Aorta (tissue), 5 donors: ENCODE results near the gene P2RX2. TPM values are rescaled to one million over a fixed set of nuclear protein-coding genes. Genes with fewer than 3 reads are reported as not detected.

Source experiments
- ATAC-seq: fragments of 200-7000 bp; cut with Tn5 transposase; one replicate; pipeline ENCODE4 v1.9.1; 2022; ENCODE audit warnings: moderate library complexity; ENCODE audit not compliant: low FRiP score
- DNase-seq, 2 donors: peaks; one replicate each; pipeline ENCODE4 v3.0.0-alpha.2; 2020
- H3K27ac ChIP-seq, 2 donors: one replicate each; pipeline ENCODE4 v1.5.1; 2013; ENCODE audit warnings: low read length in 2 of 2, mild to moderate bottlenecking in 2 of 2, moderate library complexity in 2 of 2, control low read depth in 1 of 2, inconsistent platforms in 1 of 2, low read depth in 1 of 2
- H3K27me3 ChIP-seq, 2 donors: one replicate each; pipeline ENCODE4 v1.6.1; 2013; ENCODE audit warnings: control low read depth in 1 of 2, low read length in 1 of 2, mild to moderate bottlenecking in 1 of 2, moderate library complexity in 1 of 2; ENCODE audit not compliant: insufficient read depth in 2 of 2, control insufficient read depth in 1 of 2
- H3K36me3 ChIP-seq, 2 donors: one replicate each; pipeline ENCODE4 v1.6.1; 2013; ENCODE audit warnings: control low read depth in 1 of 2, low read length in 1 of 2, mild to moderate bottlenecking in 1 of 2; ENCODE audit not compliant: insufficient read depth in 2 of 2, control insufficient read depth in 1 of 2
- H3K4me1 ChIP-seq, 2 donors: one replicate each; pipeline ENCODE4 v1.6.1; 2013; ENCODE audit warnings: low read length in 2 of 2, control low read depth in 1 of 2, mild to moderate bottlenecking in 1 of 2, moderate library complexity in 1 of 2; ENCODE audit not compliant: insufficient read depth in 2 of 2, control insufficient read depth in 1 of 2
- H3K4me3 ChIP-seq, 2 donors: one replicate each; pipeline ENCODE4 v1.5.1; 2013; ENCODE audit warnings: low read length in 2 of 2, control low read depth in 1 of 2, mild to moderate bottlenecking in 1 of 2
- H3K9me3 ChIP-seq: one replicate; pipeline ENCODE4 v1.6.1; 2013; ENCODE audit warnings: mild to moderate bottlenecking, low read length; ENCODE audit not compliant: control insufficient read depth
- WGBS, 2 donors: extraction: QIAGEN DNeasy Blood & Tissue Kit; methylation state at CpG; one replicate each; pipeline ENCODE4 v1.1.7; 2013; 5-methylcytosine and 5-hydroxymethylcytosine counted together
- intact Hi-C, 2 donors: fragments of 100-400 bp; cut with DNase I; formaldehyde crosslinking; loops; one replicate each; pipeline versions ENCODE4 v1.14.2 to v1.15.0; 2022
- polyA plus RNA-seq, 2 donors: library from polyadenylated mRNA; stranded (reverse); fragments of 200-250 nt; gene quantifications; one replicate each; pipeline ENCODE4 v1.2.3, GENCODE V29; 2013
- total RNA-seq, 2 donors: library from RNA; stranded (reverse); fragmentation: NEBNext Ultra II Directional; extraction: Animal tissue kit (Norgen Biotek cat#: 25700); gene quantifications; one replicate each; pipeline ENCODE4 v1.2.1, GENCODE V29; 2021
- donor health status: healthy with polysubstance abuse.
- donor health status: Bipolar disorder and iron deficiency.
- donor health status: DM: no; HTN: no; CAD: no.
- donor health status: DM: no; HTN: no; CAD: no.
- donor health status: DM: yes; HTN: yes; CAD: no.

The P2RX2 gene
- total and polyA plus RNA-seq, 4 donors: 0.27 TPM; not detected in 3

- DNase-seq (peak in 1 of 2 donors; percentile 56), ATAC-seq (no peak)
- intact Hi-C loops: no loop called here
- Histone ChIP-seq H3K4me1 (no peaks in the 10 kb centered on the region), H3K27ac (no peak overlapping the region), H3K4me3 (no peak overlapping the region), H3K9me3 (no peaks in the 10 kb centered on the region), H3K27me3 (no peaks in the 10 kb centered on the region), H3K36me3 (no peaks in the 10 kb centered on the region)
- 24 to 27% methylated on average over 26 of the region's 26 CpGs for WGBS, 2 donors
Measured at GRCh38 chr12:132604151-132604618, 14.4 kb upstream of the P2RX2 start.

GRCh38 chr12:132604668-132605441 lies 13.7 kb upstream of the P2RX2 start:
- H3K4me3 ChIP-seq: no peak overlapping the region
- intact Hi-C loops: no loop called here
- no peak overlapping the region for H3K27ac ChIP-seq
- no peak for ATAC-seq
- H3K4me1 ChIP-seq: no peaks in the 10 kb centered on the region
- no peaks in the 10 kb centered on the region for H3K9me3 ChIP-seq
- DNase-seq: no peak
- 79 to 80% methylated on average over 16 of the region's 16 CpGs for WGBS, 2 donors
- H3K36me3 ChIP-seq: no peaks in the 10 kb centered on the region
- H3K27me3 ChIP-seq: no peaks in the 10 kb centered on the region

GRCh38 chr12:132605892-132606291 lies 12.7 kb upstream of the P2RX2 start:
- no peaks in the 10 kb centered on the region for H3K27me3 ChIP-seq
- intact Hi-C loops: no loop called here

GRCh38 chr12:132606466-132606865 lies 12.1 kb upstream of the P2RX2 start:
- Histone ChIP-seq H3K9me3 (peaks cover 2% of the 10 kb centered on the region), H3K27me3 (no peaks in the 10 kb centered on the region), H3K36me3 (no peaks in the 10 kb centered on the region), H3K4me1 (no peaks in the 10 kb centered on the region), H3K27ac (no peak overlapping the region), H3K4me3 (no peak overlapping the region)
- 35 to 42% methylated on average over 16 of the region's 16 CpGs for WGBS, 2 donors
- DNase-seq (no peak), ATAC-seq (no peak)
- intact Hi-C loops: no loop called here

More at GRCh38 chr12:132605892-132606291, 12.7 kb upstream of the P2RX2 start:
- H3K27ac ChIP-seq: no peak overlapping the region
- no peak overlapping the region for H3K4me3 ChIP-seq
- H3K4me1 ChIP-seq: no peaks in the 10 kb centered on the region
- H3K36me3 ChIP-seq: no peaks in the 10 kb centered on the region
- no peak for ATAC-seq
- peak in 1 of 2 donors; percentile 68 for DNase-seq
- 81 to 87% methylated on average over 18 of the region's 18 CpGs for WGBS, 2 donors
- H3K9me3 ChIP-seq: no peaks in the 10 kb centered on the region

- no peak for ATAC-seq
- 62 to 69% methylated on average over 19 of the region's 19 CpGs for WGBS, 2 donors
- Histone ChIP-seq H3K9me3 (peaks cover 2% of the 10 kb centered on the region), H3K36me3 (no peaks in the 10 kb centered on the region), H3K27me3 (no peaks in the 10 kb centered on the region), H3K4me3 (no peak overlapping the region), H3K4me1 (no peaks in the 10 kb centered on the region), H3K27ac (no peak overlapping the region)
- intact Hi-C loops: no loop called here
- DNase-seq: peak in 1 of 2 donors; percentile 71
Measured at GRCh38 chr12:132606927-132607326, 11.6 kb upstream of the P2RX2 start.

- no peaks in the 10 kb centered on the region for H3K27me3 ChIP-seq
- 52 to 53% methylated on average over 25 of the region's 25 CpGs for WGBS, 2 donors
- intact Hi-C loops: no loop called here
- DNase-seq (no peak), ATAC-seq (no peak)
- H3K4me3 ChIP-seq: no peak overlapping the region
- H3K9me3 ChIP-seq: peaks cover 2% of the 10 kb centered on the region
- H3K36me3 ChIP-seq: no peaks in the 10 kb centered on the region
- no peak overlapping the region for H3K27ac ChIP-seq
- H3K4me1 ChIP-seq: no peaks in the 10 kb centered on the region
Measured at GRCh38 chr12:132608231-132609171, 10.1 kb upstream of the P2RX2 start.

GRCh38 chr12:132610051-132610759 lies 8.4 kb upstream of the P2RX2 start, which contains the start of gene LRCOL1:
TSS of gene LRCOL1 (minus strand) at chr12:132610582. CDS start at chr12:132606251, 4,331 bp downstream.
- intact Hi-C loops: loop anchor here in 1 of 2 donors (2.0 to 5.0 kb wide), 2 partner anchors 193 to 453 kb away; no protein-coding TSS in a partner anchor
- H3K27me3 ChIP-seq: no peaks in the 10 kb centered on the region
- DNase-seq: peak in 1 of 2 donors; percentile 80

More at GRCh38 chr12:132610051-132610759, 8.4 kb upstream of the P2RX2 start, which contains the start of gene LRCOL1:
- no peaks in the 10 kb centered on the region for H3K36me3 ChIP-seq
- no peak within 1 kb of the TSS for H3K27ac ChIP-seq
- WGBS, 2 donors: 29 to 32% methylated on average over 34 to 35 of the region's 35 CpGs
- H3K4me1 ChIP-seq: no peaks in the 10 kb centered on the region
- H3K9me3 ChIP-seq: peaks cover 2% of the 10 kb centered on the region
- no peak for ATAC-seq
- no peak within 1 kb of the TSS for H3K4me3 ChIP-seq
